Caco-2 (cell line): ENCODE results near the gene FOLR3. TPM values are rescaled to one million over a fixed set of nuclear protein-coding genes. Genes with fewer than 3 reads are reported as not detected.
"Not testable (repeated sequence)": the region's sequence is repeated elsewhere in the genome, so short reads cannot be mapped to it uniquely, and the experiment has no call there.

ENCODE experiments used
- BruUV-seq: library from RNA; stranded (reverse); fragments of 400-500 nt; replicated peaks from 2 replicates; lab custom pipeline; 2021; lab: Mats Ljungman, UMichigan
- CTCF ChIA-PET: fragments of 300-600 bp; sonication (Branson Sonifier 250); formaldehyde crosslinking; loops from one replicate; lab custom pipeline; 2022; ENCODE audit warnings: antibody characterized with exemption; lab: Charles Lee
- POLR2A ChIA-PET: fragments of 300-600 bp; sonication (Branson Sonifier 250); formaldehyde crosslinking; loops from one replicate; lab custom pipeline; 2022; ENCODE audit warnings: antibody characterized with exemption; lab: Charles Lee
- DNase-seq, 2 experiments: peaks; one replicate each; pipeline versions ENCODE4 v3.0.0 to v3.0.0-alpha.2; 2020 to 2022
- H3K27me3 ChIP-seq: replicated peaks from 2 replicates; pipeline ENCODE4 v1.6.0; 2011; ENCODE audit warnings: low read length; ENCODE audit not compliant: control insufficient read depth, insufficient read depth
- H3K36me3 ChIP-seq: 2 replicates; pipeline ENCODE4 v1.5.1; 2011; ENCODE audit warnings: low read length; ENCODE audit not compliant: control insufficient read depth, insufficient read depth
- H3K4me1 ChIP-seq: fragments of 250-450 bp; sonication (Bioruptor Pico); 2 replicates; pipeline ENCODE4 v1.5.1; 2020; ENCODE audit warnings: mild to moderate bottlenecking
- H3K4me3 ChIP-seq: 2 replicates; pipeline ENCODE4 v1.5.1; 2011; ENCODE audit warnings: low read depth, mild to moderate bottlenecking, control low read depth, low read length
- H3K9me3 ChIP-seq: fragments of 250-450 bp; sonication (Bioruptor Pico); 2 replicates; pipeline ENCODE4 v1.5.1; 2020; ENCODE audit warnings: mild to moderate bottlenecking, moderate library complexity
- H3K27ac Mint-ChIP-seq: one replicate; pipeline ENCODE4 v1.8.0; 2022; ENCODE audit warnings: mixed read lengths; ENCODE audit not compliant: unreplicated experiment
- H3K27me3 Mint-ChIP-seq: one replicate; pipeline ENCODE4 v1.8.0; 2022; ENCODE audit warnings: mixed read lengths; ENCODE audit not compliant: insufficient read depth, unreplicated experiment
- H3K36me3 Mint-ChIP-seq: one replicate; pipeline ENCODE4 v1.8.0; 2022; ENCODE audit warnings: mild to moderate bottlenecking, mixed read lengths; ENCODE audit not compliant: insufficient read depth, unreplicated experiment
- H3K4me1 Mint-ChIP-seq: one replicate; pipeline ENCODE4 v1.8.0; 2022; ENCODE audit warnings: low read depth, mixed read lengths; ENCODE audit not compliant: unreplicated experiment
- H3K4me3 Mint-ChIP-seq: one replicate; pipeline ENCODE4 v1.8.0; 2022; ENCODE audit warnings: mild to moderate bottlenecking, moderate library complexity, mixed read lengths; ENCODE audit not compliant: unreplicated experiment
- H3K9me3 Mint-ChIP-seq: one replicate; pipeline ENCODE4 v1.8.0; 2022; ENCODE audit warnings: mixed read lengths; ENCODE audit not compliant: unreplicated experiment
- CTCF ChIP-seq, 2 experiments: fragments of 200-600 bp in 1 of 2; IDR thresholded peaks; 1 replicate in 1 of 2; 2 replicates in 1 of 2; pipeline versions ENCODE4 v1.5.1 to v1.8.0; 2011 to 2022; ENCODE audit warnings: antibody characterized with exemption in 1 of 2, control low read depth in 1 of 2, inconsistent platforms in 1 of 2, low read depth in 1 of 2, low read length in 1 of 2, mild to moderate bottlenecking in 1 of 2, moderate library complexity in 1 of 2; ENCODE audit not compliant: insufficient read depth in 1 of 2, severe bottlenecking in 1 of 2, unreplicated experiment in 1 of 2
- intact Hi-C: fragments of 100-400 bp; cut with micrococcal nuclease; formaldehyde crosslinking; loops from one replicate; pipeline ENCODE4 v1.10.0; 2022; ENCODE audit not compliant: unreplicated experiment
- total RNA-seq: library from RNA; stranded (reverse); gene quantifications from 2 replicates; pipeline ENCODE4 v1.2.3, GENCODE V29; 2022

Gene FOLR3
- total RNA-seq, 1 experiment from 2014 or later = not detected

GRCh38 chr11:72144807-72145565 is 9.5 kb downstream of the FOLR3 start:
- Mint-ChIP-seq H3K4me3 (no peak overlapping the region), H3K27ac (no peak overlapping the region), H3K27me3 (no peaks in the 10 kb centered on the region), H3K4me1 (peaks cover 17% of the 10 kb centered on the region), H3K9me3 (peaks cover 3% of the 10 kb centered on the region), H3K36me3 (peaks cover 5% of the 10 kb centered on the region)
- TF ChIP-seq CTCF (IDR thresholded peaks at IDR 0.05; ENCODE audit: insufficient read depth in 1 of 2, low read depth in 1 of 2, low read length in 1 of 2, severe bottlenecking in 1 of 2, unreplicated experiment in 1 of 2) = no peak
- intact Hi-C loops = loop anchor here (1.0 to 2.0 kb wide), 4 partner anchors 32 to 120 kb away; partner anchors contain the start of genes ANAPC15 and LAMTOR1
- POLR2A ChIA-PET = interaction anchor here (0.6 to 3.4 kb wide), 2 partner anchors 9 to 32 kb away, joined by 5 to 15 read pairs; partner anchors contain the start of gene ANAPC15
- Histone ChIP-seq H3K4me3 (no peak overlapping the region), H3K9me3 (no peaks in the 10 kb centered on the region), H3K27me3 (no peaks in the 10 kb centered on the region), H3K36me3 (no peaks in the 10 kb centered on the region), H3K4me1 (peaks cover 12% of the 10 kb centered on the region)
- DNase-seq = no peak
- CTCF ChIA-PET = interaction anchor here (0.6 to 2.7 kb wide), 9 partner anchors 9 to 160 kb away, joined by 3 to 30 read pairs (median 6); no protein-coding TSS in a partner anchor
- BruUV-seq = no TSS peak

GRCh38 chr11:72146625-72147024 is 11.1 kb downstream of the FOLR3 start:
- no peak overlapping the region for H3K27ac Mint-ChIP-seq
- TF ChIP-seq CTCF (IDR thresholded peaks at IDR 0.05; ENCODE audit: insufficient read depth in 1 of 2, low read depth in 1 of 2, low read length in 1 of 2, severe bottlenecking in 1 of 2, unreplicated experiment in 1 of 2) = no peak
- no peak for DNase-seq
- no peaks in the 10 kb centered on the region for H3K27me3 ChIP-seq
- no peak overlapping the region for H3K4me3 Mint-ChIP-seq
- no peaks in the 10 kb centered on the region for H3K9me3 Mint-ChIP-seq
- intact Hi-C loops = no loop called here
- H3K4me1 ChIP-seq = peaks cover 13% of the 10 kb centered on the region
- H3K27me3 Mint-ChIP-seq = no peaks in the 10 kb centered on the region
- ChIA-PET CTCF (no interaction called here), POLR2A (no interaction called here)
- no peaks in the 10 kb centered on the region for H3K36me3 ChIP-seq
- no TSS peak for BruUV-seq
- no peak overlapping the region for H3K4me3 ChIP-seq
- peaks cover under 1% of the 10 kb centered on the region; the same call in 1 of the 2 replicates for H3K9me3 ChIP-seq
- H3K4me1 Mint-ChIP-seq = peaks cover 14% of the 10 kb centered on the region
- peaks cover 5% of the 10 kb centered on the region for H3K36me3 Mint-ChIP-seq

GRCh38 chr11:72150882-72151281 is 15.4 kb downstream of the FOLR3 start:
- Mint-ChIP-seq H3K4me3 (no peak overlapping the region), H3K4me1 (no peaks in the 10 kb centered on the region), H3K9me3 (no peaks in the 10 kb centered on the region), H3K27ac (no peak overlapping the region), H3K36me3 (no peaks in the 10 kb centered on the region), H3K27me3 (no peaks in the 10 kb centered on the region)
- no peak overlapping the region for H3K4me3 ChIP-seq
- DNase-seq = no peak
- intact Hi-C loops = no loop called here
- no peaks in the 10 kb centered on the region for H3K36me3 ChIP-seq
- H3K27me3 ChIP-seq = no peaks in the 10 kb centered on the region
- peaks cover 13% of the 10 kb centered on the region for H3K4me1 ChIP-seq
- H3K9me3 ChIP-seq = peaks cover 4% of the 10 kb centered on the region; the same call in 1 of the 2 replicates
- BruUV-seq = no TSS peak
- ChIA-PET CTCF (interaction anchor here (1.5 kb wide), 1 partner anchor 126 kb away, joined by 3 read pairs; no protein-coding TSS in a partner anchor), POLR2A (no interaction called here)
- TF ChIP-seq CTCF (IDR thresholded peaks at IDR 0.05; ENCODE audit: insufficient read depth in 1 of 2, low read depth in 1 of 2, low read length in 1 of 2, severe bottlenecking in 1 of 2, unreplicated experiment in 1 of 2) = no peak

- H3K4me3 ChIP-seq, H3K4me3 Mint-ChIP-seq, H3K9me3 Mint-ChIP-seq, H3K36me3 Mint-ChIP-seq, BruUV-seq, H3K4me1 ChIP-seq, H3K36me3 ChIP-seq, DNase-seq, H3K27ac Mint-ChIP-seq, H3K27me3 ChIP-seq, H3K27me3 Mint-ChIP-seq, intact Hi-C loops, H3K9me3 ChIP-seq, H3K4me1 Mint-ChIP-seq: not testable (repeated sequence)
- POLR2A ChIA-PET = interaction anchor here (0.6 kb wide), 1 partner anchor 9 kb away, joined by 5 read pairs; no protein-coding TSS in a partner anchor
- CTCF ChIA-PET = interaction anchor here (1.3 to 1.8 kb wide), 3 partner anchors 10 to 129 kb away, joined by 3 to 10 read pairs (median 6); partner anchors contain the start of gene ANAPC15
These were observed 18.3 kb downstream of the FOLR3 start for GRCh38 chr11:72153874-72154273.
